Peyer's patch (tissue), 4 donors: ENCODE results near the gene ACAP1. TPM values are rescaled to one million over a fixed set of nuclear protein-coding genes. Genes with fewer than 3 reads are reported as not detected.

Experiments
- small RNA-seq, 2 donors: library from RNA; depleted of rRNA; stranded (forward); fragments of <200 nt; gene quantifications; one replicate each; pipeline ENCODE3, GENCODE V24; 2016
- total RNA-seq, 4 donors: library from RNA; depleted of rRNA; stranded (reverse); fragments of >200 nt; gene quantifications; one replicate each; pipeline ENCODE4 v1.1.0, GENCODE V29; 2016

ACAP1 gene
- total RNA-seq, 4 donors from 2014 or later = 15.6 to 696 (median 24.0) TPM

Small RNAs within 50 kb of the gene (small RNA-seq; reads per million reads assigned to genes)
- 0 reads per million in 2 donors for gene AC026954.2

Other genes starting within 250 kb of the ACAP1 start
- not detected for gene ASGR2, start 221.7 kb upstream of the ACAP1 start, total RNA-seq
- gene ASGR1, start 157.2 kb upstream of the ACAP1 start, total RNA-seq = 1 to 10 TPM in 1 of 4 donors, under 1 TPM in 2, not detected in 1; 0.88 to 2.5 (median 0.94) TPM
- gene DLG4, start 116.7 kb upstream of the ACAP1 start, total RNA-seq = 10 to 100 TPM in 2 of 4 donors, 1 to 10 TPM in 2; 2.6 to 15.7 (median 9.4) TPM
- 1,000 to 10,000 TPM; 1,292 to 4,167 (median 1,553) TPM for gene ACADVL, start 116.6 kb upstream of the ACAP1 start, total RNA-seq
- 10 to 100 TPM; 42.1 to 61.9 (median 50.1) TPM for gene DVL2, start 102.0 kb upstream of the ACAP1 start, total RNA-seq
- gene PHF23, start 97.1 kb upstream of the ACAP1 start, total RNA-seq = 10 to 100 TPM; 22.2 to 38.8 (median 35.1) TPM
- gene GABARAP, start 94.1 kb upstream of the ACAP1 start, total RNA-seq = 100 to 1,000 TPM; 288 to 521 (median 367) TPM
- 10 to 100 TPM; 55.3 to 86.9 (median 76.4) TPM for gene CTDNEP1, start 84.8 kb upstream of the ACAP1 start, total RNA-seq
- gene ELP5, start 84.3 kb upstream of the ACAP1 start, total RNA-seq = 10 to 100 TPM; 15.1 to 75.1 (median 29.0) TPM
- 1,000 to 10,000 TPM in 1 of 4 donors, 100 to 1,000 TPM in 2, 10 to 100 TPM in 1; 80.0 to 1,052 (median 864) TPM for gene CLDN7, start 74.1 kb upstream of the ACAP1 start, total RNA-seq
- 1 to 10 TPM in 3 of 4 donors, not detected in 1; 1.1 to 7.6 (median 4.8) TPM for gene SLC2A4, start 54.8 kb upstream of the ACAP1 start, total RNA-seq
- gene YBX2, start 41.9 kb upstream of the ACAP1 start, total RNA-seq = 10 to 100 TPM; 20.7 to 70.0 (median 24.6) TPM
- 100 to 1,000 TPM in 3 of 4 donors, 10 to 100 TPM in 1; 94.4 to 128 (median 120) TPM for gene EIF5A, start 28.9 kb upstream of the ACAP1 start, total RNA-seq
- 100 to 1,000 TPM in 1 of 4 donors, 10 to 100 TPM in 3; 93.2 to 148 (median 94.2) TPM for gene GPS2, start 21.2 kb upstream of the ACAP1 start, total RNA-seq
- 10 to 100 TPM; 23.3 to 69.0 (median 53.9) TPM for gene NEURL4, start 7.2 kb upstream of the ACAP1 start, total RNA-seq
- 1 to 10 TPM; 2.5 to 8.9 (median 7.1) TPM for gene KCTD11, start 15.6 kb downstream of the ACAP1 start, total RNA-seq
- gene TMEM95, start 18.6 kb downstream of the ACAP1 start, total RNA-seq = not detected
- 10 to 100 TPM; 19.8 to 54.4 (median 44.4) TPM for gene TNK1, start 44.6 kb downstream of the ACAP1 start, total RNA-seq
- 10 to 100 TPM; 10.7 to 38.8 (median 21.9) TPM for gene PLSCR3, start 58.0 kb downstream of the ACAP1 start, total RNA-seq
- 100 to 1,000 TPM in 2 of 4 donors, 10 to 100 TPM in 2; 37.1 to 334 (median 126) TPM for gene TMEM256, start 67.6 kb downstream of the ACAP1 start, total RNA-seq
- 1 to 10 TPM in 3 of 4 donors, under 1 TPM in 1; 0.88 to 9.9 (median 5.8) TPM for gene NLGN2, start 71.3 kb downstream of the ACAP1 start, total RNA-seq
- gene SPEM1, start 83.8 kb downstream of the ACAP1 start, total RNA-seq = not detected
- not detected for gene SPEM2, start 89.1 kb downstream of the ACAP1 start, total RNA-seq
- gene SPEM3, start 92.3 kb downstream of the ACAP1 start, total RNA-seq = not detected
- 10 to 100 TPM in 3 of 4 donors, 1 to 10 TPM in 1; 4.1 to 21.7 (median 17.0) TPM for gene TMEM102, start 98.9 kb downstream of the ACAP1 start, total RNA-seq
- 1 to 10 TPM in 1 of 4 donors, not detected in 3; 1.0 TPM for gene FGF11, start 103.0 kb downstream of the ACAP1 start, total RNA-seq
- 1 to 10 TPM; 4.0 to 9.1 (median 5.8) TPM for gene CHRNB1, start 108.5 kb downstream of the ACAP1 start, total RNA-seq
- gene ZBTB4, start 143.1 kb downstream of the ACAP1 start, total RNA-seq = 10 to 100 TPM; 15.1 to 27.3 (median 24.5) TPM
- not detected for gene SLC35G6, start 144.9 kb downstream of the ACAP1 start, total RNA-seq
- gene POLR2A, start 147.8 kb downstream of the ACAP1 start, total RNA-seq = 100 to 1,000 TPM in 3 of 4 donors, 10 to 100 TPM in 1; 94.6 to 204 (median 157) TPM
- 10 to 100 TPM in 3 of 4 donors, 1 to 10 TPM in 1; 7.6 to 58.6 (median 15.2) TPM for gene TNFSF12, start 212.5 kb downstream of the ACAP1 start, total RNA-seq
- 10 to 100 TPM in 3 of 4 donors, 1 to 10 TPM in 1; 5.0 to 54.4 (median 38.7) TPM for gene TNFSF13, start 222.2 kb downstream of the ACAP1 start, total RNA-seq
- 10 to 100 TPM; 31.4 to 47.7 (median 43.7) TPM for gene SENP3, start 225.4 kb downstream of the ACAP1 start, total RNA-seq
- gene CD68, start 243.1 kb downstream of the ACAP1 start, total RNA-seq = 100 to 1,000 TPM in 3 of 4 donors, 10 to 100 TPM in 1; 42.1 to 149 (median 124) TPM
- 100 to 1,000 TPM in 3 of 4 donors, 10 to 100 TPM in 1; 37.1 to 236 (median 125) TPM for gene MPDU1, start 247.3 kb downstream of the ACAP1 start, total RNA-seq